ENCODE data around the gene CBFA2T2.

The CBFA2T2 gene

DNA sequence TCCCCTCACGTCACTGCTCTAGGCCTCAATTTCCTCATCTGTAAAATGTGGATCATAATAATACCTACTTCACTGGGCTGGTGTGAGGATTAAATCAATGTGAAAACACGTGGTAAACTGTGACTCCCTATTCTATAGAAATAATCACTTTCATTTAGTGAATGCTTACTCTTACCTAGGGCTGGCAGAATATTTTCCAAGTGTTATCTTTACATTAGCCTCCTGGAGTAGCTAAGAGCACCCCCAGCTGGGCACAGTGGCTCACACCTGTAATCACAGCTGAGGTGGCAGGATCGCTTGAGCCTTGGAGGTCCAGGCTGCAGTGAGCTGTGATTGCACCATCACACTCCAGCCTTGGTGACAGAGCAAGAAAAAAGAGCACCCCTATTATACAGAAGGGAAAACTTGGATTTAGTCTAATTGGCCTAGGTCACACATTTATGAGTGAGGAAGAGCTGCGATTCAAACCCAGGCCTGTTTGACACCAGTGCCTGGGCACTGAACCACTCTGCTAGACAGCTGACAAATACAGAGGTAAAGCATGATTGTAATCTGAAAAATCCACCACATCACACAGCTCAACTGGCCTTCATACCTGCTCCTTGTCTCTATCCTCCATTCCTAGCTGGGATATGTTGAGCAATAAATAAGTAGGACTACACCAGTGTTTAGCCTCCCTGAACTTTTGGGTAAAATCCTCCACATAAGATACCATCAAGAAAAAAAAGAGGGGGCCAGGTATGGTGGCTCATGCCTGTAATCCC, 44.9 kb upstream of the CBFA2T2 start:
- no peak for DNase-seq (ENCODE audit: low spot score)
- TF ChIP-seq, protein P1, sequence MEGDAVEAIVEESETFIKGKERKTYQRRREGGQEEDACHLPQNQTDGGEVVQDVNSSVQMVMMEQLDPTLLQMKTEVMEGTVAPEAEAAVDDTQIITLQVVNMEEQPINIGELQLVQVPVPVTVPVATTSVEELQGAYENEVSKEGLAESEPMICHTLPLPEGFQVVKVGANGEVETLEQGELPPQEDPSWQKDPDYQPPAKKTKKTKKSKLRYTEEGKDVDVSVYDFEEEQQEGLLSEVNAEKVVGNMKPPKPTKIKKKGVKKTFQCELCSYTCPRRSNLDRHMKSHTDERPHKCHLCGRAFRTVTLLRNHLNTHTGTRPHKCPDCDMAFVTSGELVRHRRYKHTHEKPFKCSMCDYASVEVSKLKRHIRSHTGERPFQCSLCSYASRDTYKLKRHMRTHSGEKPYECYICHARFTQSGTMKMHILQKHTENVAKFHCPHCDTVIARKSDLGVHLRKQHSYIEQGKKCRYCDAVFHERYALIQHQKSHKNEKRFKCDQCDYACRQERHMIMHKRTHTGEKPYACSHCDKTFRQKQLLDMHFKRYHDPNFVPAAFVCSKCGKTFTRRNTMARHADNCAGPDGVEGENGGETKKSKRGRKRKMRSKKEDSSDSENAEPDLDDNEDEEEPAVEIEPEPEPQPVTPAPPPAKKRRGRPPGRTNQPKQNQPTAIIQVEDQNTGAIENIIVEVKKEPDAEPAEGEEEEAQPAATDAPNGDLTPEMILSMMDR (IDR thresholded peaks at IDR 0.05; ENCODE audit: extremely low read depth, missing control alignments) = peak; percentile 29

DNA sequence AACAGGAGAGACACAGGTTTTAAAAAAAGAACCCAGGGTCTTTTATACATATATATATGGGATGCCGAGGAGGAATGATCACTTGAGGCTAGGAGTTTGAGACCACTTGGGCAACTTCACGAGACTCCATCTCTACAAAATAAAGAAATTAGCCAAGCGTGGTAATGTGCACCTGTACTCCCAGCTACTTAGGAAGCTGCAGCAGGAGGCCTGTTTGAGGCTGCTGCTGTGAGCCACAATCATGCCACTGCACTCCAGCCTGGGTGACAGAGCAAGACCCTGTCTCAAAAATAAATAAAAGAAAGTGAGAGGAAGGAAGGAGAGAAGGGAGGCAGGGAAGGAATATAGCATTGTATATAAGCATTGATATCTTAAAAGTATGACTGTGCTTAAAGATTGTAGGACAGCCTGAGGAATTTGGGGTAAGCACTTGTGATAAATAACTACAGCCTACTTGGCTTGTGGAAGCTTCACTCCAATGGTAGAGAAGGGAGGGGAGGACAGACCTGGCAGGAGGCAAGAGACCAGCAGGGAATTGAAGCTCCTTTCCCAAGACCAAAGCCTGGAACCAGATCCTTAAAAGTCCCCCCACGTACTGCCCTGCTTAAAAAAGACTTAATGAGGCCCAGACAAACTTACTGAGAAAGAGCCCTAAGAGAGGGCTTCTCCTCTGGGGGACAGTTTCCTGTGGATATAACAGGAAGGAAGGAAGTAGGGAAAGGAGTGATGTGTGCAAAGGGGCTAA, 43.8 kb upstream of the CBFA2T2 start:
- DNase-seq (ENCODE audit: low spot score) = no peak
- TF ChIP-seq, protein P1 (IDR thresholded peaks at IDR 0.05; ENCODE audit: extremely low read depth, missing control alignments) = no peak

DNA sequence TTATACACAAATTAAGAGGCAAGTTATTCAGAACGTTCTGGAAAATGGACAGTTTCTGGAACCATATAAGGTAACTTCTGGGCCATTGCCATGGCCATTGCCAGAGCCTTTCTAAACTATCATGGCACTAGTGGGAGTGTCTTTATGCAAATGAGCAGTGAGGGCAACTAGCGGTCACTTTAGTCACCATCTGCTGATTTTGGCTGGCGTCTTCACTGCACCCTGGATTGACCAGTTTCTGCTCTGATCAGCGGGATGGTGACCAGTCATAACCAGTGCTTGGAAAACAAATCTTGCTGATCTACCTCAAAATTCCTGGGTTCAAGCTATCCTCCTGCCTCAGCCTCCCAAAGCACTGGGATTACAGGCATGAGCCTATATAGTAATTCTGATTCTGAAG, 39.0 kb upstream of the CBFA2T2 start:
- TF ChIP-seq, protein P1 (IDR thresholded peaks at IDR 0.05; ENCODE audit: extremely low read depth, missing control alignments) = no peak

DNA sequence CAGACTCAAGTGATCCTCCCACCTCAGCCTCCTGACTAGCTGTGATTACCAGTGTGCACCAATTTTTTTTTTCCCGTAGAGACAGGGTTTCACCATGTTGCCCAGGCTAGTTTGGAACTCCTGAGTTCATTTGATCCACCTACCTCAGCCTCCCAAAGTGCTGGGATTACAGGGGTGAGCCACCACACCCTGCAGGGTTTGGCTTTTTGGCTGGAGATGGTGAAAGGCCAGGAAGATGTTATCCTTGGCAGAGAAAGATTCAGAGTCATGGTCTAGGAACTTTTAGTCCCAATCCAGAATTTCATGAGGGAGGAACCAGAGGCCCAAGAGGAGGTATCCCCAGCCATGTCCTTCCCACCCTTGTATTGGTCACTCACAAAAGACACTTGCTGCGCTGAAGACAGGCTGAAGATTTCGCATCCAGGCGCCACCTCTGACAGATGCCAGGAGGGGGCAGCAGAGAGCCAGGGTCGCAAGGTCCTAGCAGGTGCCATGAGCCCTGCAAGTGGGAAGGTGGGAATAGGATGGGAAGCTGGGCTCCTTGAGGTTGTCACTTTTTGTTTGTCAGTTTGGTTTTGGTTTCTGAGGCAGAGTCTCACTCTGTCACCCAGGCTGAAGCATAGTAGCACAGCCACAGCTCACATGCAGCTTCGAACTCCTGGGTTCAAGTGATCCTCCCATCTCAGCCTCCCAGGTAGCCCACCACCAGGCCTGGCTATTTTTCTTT, 32.8 kb upstream of the CBFA2T2 start:
- peak; percentile 78 for DNase-seq (ENCODE audit: low spot score)

More for the DNA sequence above, 39.0 kb upstream of the CBFA2T2 start:
- no peak for DNase-seq (ENCODE audit: low spot score)

DNA sequence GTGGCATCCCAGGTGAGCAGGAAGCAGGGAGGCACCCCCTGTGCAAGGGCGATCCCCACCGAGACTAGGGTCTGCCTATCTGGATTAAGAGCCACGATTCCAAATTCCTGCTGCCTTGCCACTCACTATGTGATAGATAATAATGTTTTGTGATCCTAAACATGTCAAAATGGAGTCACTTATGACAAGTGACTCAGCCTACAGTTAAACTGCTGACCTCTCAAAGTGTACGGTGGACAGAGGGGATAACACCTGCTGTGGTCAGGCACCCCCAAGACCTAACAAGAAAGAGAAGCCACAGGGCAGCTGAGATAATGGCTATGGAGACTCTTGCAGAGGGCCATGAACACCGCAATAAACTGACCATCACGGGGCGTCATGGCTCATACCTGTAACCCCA, 30.3 kb upstream of the CBFA2T2 start:
- DNase-seq (ENCODE audit: low spot score) = no peak
- TF ChIP-seq, protein P1 (IDR thresholded peaks at IDR 0.05; ENCODE audit: extremely low read depth, missing control alignments) = no peak

More for the DNA sequence above, 32.8 kb upstream of the CBFA2T2 start:
- TF ChIP-seq, protein P1 (IDR thresholded peaks at IDR 0.05; ENCODE audit: extremely low read depth, missing control alignments) = peak; percentile 97

DNA sequence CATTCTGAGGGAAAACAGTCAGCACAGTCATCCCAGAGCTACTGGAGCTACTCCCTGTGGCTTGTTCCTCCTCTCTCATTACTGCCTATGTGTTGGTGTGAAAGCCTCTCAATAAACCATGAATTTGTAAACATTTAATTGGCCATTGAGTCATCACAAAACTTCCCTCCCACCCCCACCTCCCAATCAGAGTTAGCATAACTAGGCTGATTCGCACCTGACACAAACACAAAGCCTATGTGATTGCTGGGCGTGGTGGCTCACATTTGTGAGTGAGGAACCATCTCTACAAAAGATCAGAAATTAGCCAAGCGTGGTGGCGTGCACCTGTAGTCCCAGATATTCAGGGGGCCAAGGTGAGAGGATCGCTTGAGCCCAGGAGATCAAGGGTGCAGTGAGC, 29.2 kb upstream of the CBFA2T2 start:
- TF ChIP-seq, protein P1 (IDR thresholded peaks at IDR 0.05; ENCODE audit: extremely low read depth, missing control alignments) = no peak
- DNase-seq (ENCODE audit: low spot score) = no peak

All from GM20000 (cell line).